LNCaP clone FGC (cell line): ENCODE measurements around the gene SYCP2.

Experiments used
- DNase-seq: peaks from one replicate; pipeline ENCODE4 v3.0.0-alpha.2; 2011; ENCODE audit warnings: low read depth
- H3K4me3 ChIP-seq: 2 replicates; pipeline ENCODE4 v1.5.1; 2011; ENCODE audit warnings: mild to moderate bottlenecking, low read depth, low read length, control low read depth
- CTCF ChIP-seq: IDR thresholded peaks from 2 replicates; pipeline ENCODE4 v1.5.1; 2012; ENCODE audit warnings: mild to moderate bottlenecking; ENCODE audit not compliant: control insufficient read depth, insufficient read depth; ENCODE audit errors: extremely low read depth

Gene SYCP2

GRCh38 chr20:59813948-59814839, 119.2 kb downstream of the SYCP2 start:
- no peak for DNase-seq
- no peak overlapping the region for H3K4me3 ChIP-seq
- no peak for TF ChIP-seq CTCF
